Choroid plexus epithelial cell (primary cell): ENCODE results near the gene ISCA2.

Experiments used
- DNase-seq: peaks from one replicate; pipeline ENCODE4 v3.0.0-alpha.2; 2010; ENCODE audit warnings: low read depth
- H3K4me3 ChIP-seq: 2 replicates; pipeline ENCODE4 v1.5.1; 2011; ENCODE audit warnings: low read depth, mild to moderate bottlenecking, control low read depth, low read length, moderate library complexity
- CTCF ChIP-seq: conservative IDR thresholded peaks from 2 replicates; pipeline ENCODE4 v1.5.1; 2011; ENCODE audit warnings: low read depth, mild to moderate bottlenecking, control low read depth, inconsistent platforms, low read length, moderate library complexity

ISCA2 gene

GRCh38 chr14:74503938-74504335 lies 10.4 kb downstream of the ISCA2 start:
- no peak for TF ChIP-seq CTCF
- DNase-seq = no peak
- no peak overlapping the region for H3K4me3 ChIP-seq

GRCh38 chr14:74504412-74504811 lies 10.8 kb downstream of the ISCA2 start:
- DNase-seq = no peak
- H3K4me3 ChIP-seq = no peak overlapping the region
- no peak for TF ChIP-seq CTCF

GRCh38 chr14:74504874-74505720 lies 11.5 kb downstream of the ISCA2 start:
- no peak for TF ChIP-seq CTCF
- no peak for DNase-seq
- H3K4me3 ChIP-seq = no peak overlapping the region

- DNase-seq = no peak
- H3K4me3 ChIP-seq = no peak overlapping the region
- no peak for TF ChIP-seq CTCF
Observed at GRCh38 chr14:74505831-74506230, 12.3 kb downstream of the ISCA2 start.

- DNase-seq = no peak
- TF ChIP-seq CTCF = no peak
- no peak overlapping the region for H3K4me3 ChIP-seq
Observed at GRCh38 chr14:74506411-74506851, 12.9 kb downstream of the ISCA2 start.

- DNase-seq = no peak
- no peak for TF ChIP-seq CTCF
- H3K4me3 ChIP-seq = no peak overlapping the region
Observed at GRCh38 chr14:74507085-74507484, 13.5 kb downstream of the ISCA2 start.

GRCh38 chr14:74507840-74508239 lies 14.3 kb downstream of the ISCA2 start:
- no peak for TF ChIP-seq CTCF
- no peak overlapping the region for H3K4me3 ChIP-seq
- DNase-seq = no peak
